Activated T-helper 1 cell treated with anti-CD3 and anti-CD28 coated beads, Interleukin-2, amount 50 U/mL, for 16 hours (primary cell): Measurements from ENCODE around the gene HDAC7.
"Not testable (repeated sequence)": the region's sequence is repeated elsewhere in the genome, so short reads cannot be mapped to it uniquely, and the experiment has no call there.

Experiments used
- DNase-seq, 2 donors: peaks; one replicate each; pipeline ENCODE4 v3.0.0-alpha.2; 2020; ENCODE audit warnings: low read depth in 1 of 2, low spot score in 1 of 2

Gene HDAC7

GRCh38 chr12:47850153-47851084 is 30.7 kb upstream of the HDAC7 start:
- no peak for DNase-seq

DNA sequence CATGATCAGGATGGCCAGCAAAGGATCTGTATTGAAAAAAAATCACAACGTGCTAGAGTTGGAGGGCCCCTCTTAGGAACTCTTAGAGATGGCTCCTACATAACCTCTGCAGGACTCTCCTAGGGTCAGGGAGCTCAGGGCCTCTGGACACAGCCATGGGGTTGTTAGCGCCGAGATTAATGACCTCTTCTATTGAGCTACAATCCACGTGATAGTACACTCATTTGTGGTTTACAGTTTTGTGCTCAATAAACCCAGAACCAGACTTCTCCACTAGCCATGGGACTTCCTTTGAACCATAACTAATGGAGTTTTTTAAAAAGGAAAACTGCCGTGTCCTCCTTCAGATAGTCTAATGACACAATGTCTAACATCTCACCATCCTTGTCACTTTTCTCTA is 29.6 kb upstream of the HDAC7 start:
- DNase-seq: no peak

- no peak for DNase-seq
Measured at GRCh38 chr12:47848853-47849252, 29.1 kb upstream of the HDAC7 start.

GRCh38 chr12:47846294-47846996 is 26.7 kb upstream of the HDAC7 start:
- no peak for DNase-seq

DNA sequence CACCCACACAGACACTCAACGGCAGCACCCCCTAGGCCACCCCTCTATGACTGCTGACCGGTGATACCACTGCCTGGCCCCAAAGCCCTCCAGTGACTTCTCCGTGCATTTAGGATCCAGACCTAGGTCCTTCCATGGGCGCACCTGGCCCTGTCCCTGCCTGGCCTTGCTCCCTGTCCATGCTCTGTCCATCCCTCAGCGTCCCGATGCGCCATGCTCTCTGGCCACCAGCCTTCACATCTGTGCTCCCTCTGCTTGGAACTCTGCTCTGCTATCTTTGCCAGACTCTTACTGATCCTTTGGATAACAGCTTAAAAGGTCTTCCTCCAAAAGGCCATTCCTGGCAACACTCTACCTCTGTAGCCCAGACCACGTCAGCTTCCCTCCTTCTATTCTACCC is 25.4 kb upstream of the HDAC7 start:
- DNase-seq: no peak

GRCh38 chr12:47844264-47845019 is 24.7 kb upstream of the HDAC7 start:
- DNase-seq: no peak

DNA sequence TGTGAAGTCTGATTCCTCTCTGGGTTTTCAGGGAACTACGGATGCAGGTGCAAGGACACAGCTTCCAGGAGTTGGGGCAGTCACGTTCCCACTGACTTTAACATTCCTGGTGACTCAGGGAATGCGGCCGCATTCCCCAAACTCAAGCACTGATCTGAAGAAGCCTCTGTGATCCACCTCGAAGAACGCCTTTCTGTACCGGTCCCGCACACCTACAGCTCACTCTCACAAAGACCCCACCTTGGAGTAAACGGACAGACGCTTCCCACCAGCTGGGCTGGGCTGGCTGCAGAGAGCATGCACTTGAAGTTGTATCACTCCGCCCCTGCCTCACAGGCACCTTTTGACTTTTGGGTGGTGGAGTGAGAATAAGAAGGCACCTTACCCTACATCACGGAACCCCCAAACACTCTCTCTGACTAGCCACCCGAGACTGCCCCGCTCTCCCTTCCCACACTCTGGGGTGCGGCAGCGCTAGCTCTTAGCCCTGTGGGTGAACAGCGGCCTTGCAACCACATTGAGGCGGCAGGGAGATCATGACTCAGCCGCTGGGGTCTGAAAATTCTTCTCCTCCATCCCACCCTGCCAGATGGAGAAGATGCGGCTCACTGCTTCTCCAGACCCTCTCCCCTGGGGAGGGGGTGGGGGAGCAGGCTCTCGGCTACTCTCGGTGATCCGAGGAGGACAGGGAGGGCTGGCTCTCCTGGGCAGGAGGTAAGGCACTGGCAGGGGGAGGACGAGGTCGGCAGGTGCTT is 23.7 kb upstream of the HDAC7 start:
- DNase-seq: no peak

GRCh38 chr12:47842543-47842942 is 22.8 kb upstream of the HDAC7 start:
- not testable (repeated sequence) for DNase-seq

- no peak for DNase-seq
Measured at GRCh38 chr12:47841910-47842309, 22.2 kb upstream of the HDAC7 start.

DNA sequence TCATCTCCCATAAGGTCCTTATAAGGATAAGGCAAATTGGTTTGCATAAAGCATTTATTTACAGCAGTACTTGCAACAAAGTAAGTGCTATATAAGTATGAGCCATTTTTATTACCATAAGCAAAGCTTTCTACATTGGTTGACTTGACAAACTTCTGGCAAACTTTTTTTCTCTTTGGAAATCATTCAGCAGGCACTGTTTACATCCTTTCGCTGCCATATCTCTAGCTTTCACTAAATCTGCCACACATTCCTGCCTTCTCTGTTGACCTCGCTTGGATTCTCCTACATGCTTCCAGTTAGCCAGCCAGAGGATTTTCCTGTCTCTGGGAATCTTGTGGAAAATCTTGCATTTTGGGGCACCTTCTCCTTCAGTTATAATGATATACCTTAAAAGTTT is 21.8 kb upstream of the HDAC7 start:
- DNase-seq: no peak

GRCh38 chr12:47840571-47840970 is 20.9 kb upstream of the HDAC7 start:
- no peak for DNase-seq

DNA sequence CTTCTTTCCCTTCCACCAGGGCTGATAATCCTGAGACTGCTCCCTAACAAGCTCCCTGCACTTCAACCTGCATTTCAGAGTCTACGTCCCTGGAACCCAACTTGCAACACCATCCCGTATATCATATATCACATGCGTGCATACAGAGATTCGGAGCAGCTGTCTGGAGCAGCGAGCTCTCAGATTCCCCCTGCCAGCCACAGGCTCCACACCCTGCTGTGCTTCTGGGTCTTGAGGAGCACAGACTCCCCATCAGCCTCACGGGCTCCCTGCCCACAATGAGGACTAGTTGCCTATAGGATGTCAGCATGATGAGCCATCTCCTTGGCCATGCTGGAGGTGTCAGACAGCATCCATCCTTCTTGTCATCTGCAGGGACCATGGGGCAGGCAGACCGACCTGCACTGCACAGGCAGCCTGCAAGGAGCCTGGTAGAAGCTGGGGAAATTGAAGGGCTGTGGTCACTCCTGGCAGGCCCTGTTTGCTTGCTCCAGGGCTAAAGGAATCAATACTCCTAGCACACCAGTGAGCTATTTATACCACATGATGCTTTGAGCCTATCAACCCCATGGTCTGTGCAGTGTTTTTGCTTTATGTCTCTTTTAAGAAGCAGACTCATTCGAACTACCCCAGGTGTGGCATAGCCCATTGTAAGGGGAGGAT is 19.6 kb upstream of the HDAC7 start:
- no peak for DNase-seq

DNA sequence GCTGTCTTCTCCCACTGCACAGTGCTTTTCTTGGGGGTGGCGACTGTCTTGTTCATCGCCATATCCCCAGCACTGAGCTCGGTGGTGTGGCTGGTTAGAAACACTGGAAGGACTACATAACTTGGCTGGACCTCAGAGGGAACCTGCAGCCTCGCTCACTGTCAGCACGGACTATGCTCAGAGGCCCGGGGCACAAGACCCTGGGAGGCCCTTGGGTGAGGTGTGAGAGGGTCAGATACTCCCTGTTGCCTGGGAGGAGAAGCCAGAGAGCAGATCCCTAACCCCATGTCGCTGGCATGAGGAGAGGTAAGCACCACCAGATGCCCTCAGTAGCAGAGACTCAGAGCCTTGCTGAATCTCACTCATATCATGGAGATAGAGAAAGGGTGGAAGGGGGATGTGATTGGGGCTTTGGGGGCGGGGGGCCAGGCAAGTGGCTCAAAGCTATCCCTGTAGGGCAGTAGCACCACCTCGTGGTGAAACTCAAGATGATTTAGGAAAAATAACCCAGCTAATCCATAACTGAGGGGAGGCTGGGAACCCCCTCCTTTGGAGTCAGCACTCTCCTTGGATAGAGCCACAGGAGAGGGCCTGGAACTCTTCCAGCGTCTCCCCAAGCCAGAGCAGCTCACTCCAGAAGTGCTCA is 18.7 kb upstream of the HDAC7 start:
- no peak for DNase-seq

DNA sequence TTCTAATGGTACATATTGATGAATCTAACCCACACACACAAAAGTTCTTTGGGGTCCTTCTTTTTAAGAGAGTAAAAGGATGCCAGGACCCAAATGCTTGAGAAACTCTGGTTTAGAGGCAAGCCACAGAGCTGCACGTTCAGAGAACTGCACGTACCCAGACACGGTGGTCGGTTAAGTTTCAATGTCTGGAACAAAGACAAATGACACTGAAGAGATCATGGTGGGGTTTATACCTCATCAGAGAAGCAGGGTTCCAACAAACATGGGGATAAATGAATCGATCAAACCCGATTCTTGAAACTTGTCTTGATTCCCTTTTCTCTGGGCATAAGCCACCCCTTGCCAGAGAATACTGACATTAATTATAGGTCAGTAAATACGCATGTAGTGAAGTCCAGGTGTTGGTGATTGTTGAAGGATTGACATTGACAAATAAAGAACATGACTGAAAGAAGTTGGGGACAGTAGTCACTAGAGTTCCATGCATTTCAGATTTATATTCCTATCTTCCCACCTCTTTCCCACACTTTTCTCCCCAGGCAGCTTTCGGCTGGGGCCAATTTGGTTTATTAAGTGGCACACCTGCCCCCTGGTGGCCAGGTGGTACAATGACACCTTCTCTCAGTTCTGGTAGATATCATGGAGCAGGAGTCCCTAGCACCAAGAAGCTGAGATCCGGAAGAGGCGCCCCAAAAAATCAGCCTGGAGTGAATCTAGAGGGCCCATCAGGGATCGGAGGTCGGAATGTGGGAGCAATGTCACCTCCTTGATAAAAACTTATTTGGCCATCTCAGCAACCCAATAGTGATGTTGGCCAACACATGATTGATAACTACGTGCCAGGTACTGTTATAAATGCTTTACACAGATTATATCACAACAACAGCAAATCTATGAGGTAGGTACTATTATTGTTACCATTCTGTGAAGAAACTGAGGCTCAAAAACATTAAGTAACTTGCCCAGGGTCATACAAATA is 17.8 kb upstream of the HDAC7 start:
- DNase-seq: peak in 1 of 2 donors; percentile 59

DNA sequence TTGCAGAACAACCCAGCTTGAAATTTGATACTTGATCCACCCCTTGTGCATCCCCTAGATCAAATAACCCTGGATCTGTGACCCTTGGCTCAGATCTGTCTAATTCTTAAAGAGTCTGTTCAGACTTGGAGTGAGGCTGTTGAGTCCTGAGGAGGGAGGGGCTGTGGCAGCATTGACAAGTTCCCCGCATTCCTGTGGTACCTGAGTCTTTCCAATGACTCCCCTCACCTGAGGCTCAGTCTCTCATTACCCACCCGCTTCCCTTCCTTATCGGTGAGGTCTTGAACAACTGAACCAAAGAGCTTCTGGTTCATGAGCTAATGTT is 16.1 kb upstream of the HDAC7 start:
- DNase-seq: no peak

DNA sequence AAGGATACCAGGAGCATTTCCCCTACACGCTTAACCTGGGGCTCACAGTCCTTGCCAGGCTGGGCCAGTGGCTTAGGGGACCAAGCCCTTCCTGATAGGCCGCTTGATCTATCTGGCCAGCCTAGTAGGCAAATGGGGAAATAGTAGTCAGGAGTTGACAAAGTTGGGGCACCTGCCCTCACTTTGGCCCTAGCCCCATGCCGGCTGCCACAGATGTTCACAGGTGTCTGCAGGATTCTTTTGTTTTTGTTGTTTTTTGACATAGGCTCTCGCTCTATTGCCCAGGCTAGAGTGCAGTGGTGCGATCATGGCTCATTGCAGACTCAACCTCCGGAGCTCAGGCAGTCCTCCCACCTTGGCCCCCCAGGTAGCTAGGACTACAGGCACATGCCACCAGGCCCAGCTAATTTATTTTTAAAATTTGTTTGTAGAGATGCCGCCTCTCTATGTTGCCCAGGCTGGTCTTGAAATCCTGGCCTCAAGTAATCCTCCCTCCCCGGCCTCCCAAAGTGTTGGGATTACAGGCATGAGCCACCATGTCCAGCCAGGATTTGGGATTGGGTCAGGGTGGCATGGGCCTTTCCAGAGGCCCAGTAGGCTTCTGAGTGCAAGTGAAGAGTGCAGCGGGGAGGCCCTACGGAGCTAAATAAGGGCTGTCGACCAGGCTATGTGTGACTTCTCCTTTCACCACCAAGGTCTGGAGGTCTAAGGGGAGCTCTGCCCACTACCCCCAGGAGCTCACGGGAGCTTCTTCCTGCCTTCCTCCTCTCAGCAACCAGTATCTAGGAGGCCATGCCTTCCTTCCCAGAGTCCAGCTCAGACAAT is 15.5 kb upstream of the HDAC7 start:
- no peak for DNase-seq

GRCh38 chr12:47834199-47834903 is 14.6 kb upstream of the HDAC7 start:
- DNase-seq: no peak
